MV-4-11 (cell line): ENCODE data around the gene GBP5.
A peak's percentile ranks its signal among the peaks of the same experiment; 100 is the strongest.
"Not testable (repeated sequence)": the region's sequence is repeated elsewhere in the genome, so short reads cannot be mapped to it uniquely, and the experiment has no call there.

Source experiments
- DNase-seq: peaks from one replicate; lab custom pipeline; 2025; lab: John Stamatoyannopoulos, UW

Gene GBP5, protein sequence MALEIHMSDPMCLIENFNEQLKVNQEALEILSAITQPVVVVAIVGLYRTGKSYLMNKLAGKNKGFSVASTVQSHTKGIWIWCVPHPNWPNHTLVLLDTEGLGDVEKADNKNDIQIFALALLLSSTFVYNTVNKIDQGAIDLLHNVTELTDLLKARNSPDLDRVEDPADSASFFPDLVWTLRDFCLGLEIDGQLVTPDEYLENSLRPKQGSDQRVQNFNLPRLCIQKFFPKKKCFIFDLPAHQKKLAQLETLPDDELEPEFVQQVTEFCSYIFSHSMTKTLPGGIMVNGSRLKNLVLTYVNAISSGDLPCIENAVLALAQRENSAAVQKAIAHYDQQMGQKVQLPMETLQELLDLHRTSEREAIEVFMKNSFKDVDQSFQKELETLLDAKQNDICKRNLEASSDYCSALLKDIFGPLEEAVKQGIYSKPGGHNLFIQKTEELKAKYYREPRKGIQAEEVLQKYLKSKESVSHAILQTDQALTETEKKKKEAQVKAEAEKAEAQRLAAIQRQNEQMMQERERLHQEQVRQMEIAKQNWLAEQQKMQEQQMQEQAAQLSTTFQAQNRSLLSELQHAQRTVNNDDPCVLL

DNA sequence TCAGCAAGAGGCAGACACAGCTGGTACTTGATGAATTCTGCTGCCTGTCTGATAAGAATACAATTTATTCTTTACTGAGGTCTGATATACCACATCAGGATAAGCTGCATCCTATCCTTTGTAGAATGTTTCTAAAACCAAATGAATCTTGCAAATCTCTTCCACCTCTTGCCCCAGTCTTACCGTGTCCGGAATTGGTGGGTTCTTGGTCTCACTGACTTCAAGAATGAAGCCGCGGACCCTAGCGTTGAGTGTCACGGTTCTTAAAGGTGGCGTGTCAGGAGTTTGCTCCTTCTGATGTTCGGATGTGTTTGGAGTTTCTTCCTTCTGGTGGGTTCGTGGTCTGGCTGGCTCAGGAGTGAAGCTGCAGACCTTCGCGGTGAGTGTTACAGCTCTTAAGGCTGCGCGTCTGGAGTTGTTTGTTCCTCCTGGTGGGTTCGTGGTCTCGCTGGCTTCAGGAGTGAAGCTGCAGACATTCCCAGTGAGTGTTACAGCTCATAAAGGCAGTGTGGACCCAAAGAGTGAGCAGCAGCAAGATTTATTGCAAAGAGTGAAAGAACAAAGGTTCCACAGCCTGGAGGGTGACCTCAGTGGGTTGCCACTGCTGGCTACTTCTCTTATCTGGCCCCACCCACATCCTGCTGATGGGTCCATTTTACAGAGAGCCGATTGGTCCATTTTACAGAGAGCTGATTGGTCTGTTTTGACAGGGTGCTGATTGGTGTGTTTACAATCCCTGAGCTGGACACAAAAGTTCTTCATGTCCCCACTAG is at the start of gene GBP5:
Gene GBP5 (minus strand): TSS at position 592 of the 773 bp plus-strand sequence. CDS start 3,305 bp downstream, outside the sequence.
- peak; percentile 57 for DNase-seq

DNA sequence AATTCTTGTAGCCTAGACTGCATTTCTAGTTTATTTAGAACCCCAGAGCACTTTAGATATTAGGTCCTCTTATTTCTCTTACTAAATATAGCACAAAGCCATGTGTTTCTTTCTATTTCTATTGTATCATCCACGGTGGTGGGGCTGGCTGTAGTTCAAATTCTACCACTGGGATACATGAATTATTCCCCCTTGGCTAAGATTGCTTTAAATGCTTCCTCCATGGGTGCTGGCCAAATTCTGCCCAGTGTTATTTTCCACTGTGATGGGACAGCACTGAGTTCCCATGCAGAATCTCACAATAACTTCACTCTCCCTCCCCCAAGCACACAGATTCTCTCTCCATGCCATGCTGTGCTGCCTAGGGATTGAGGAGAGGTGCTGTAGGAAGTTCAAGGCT is 49.7 kb upstream of the GBP5 start:
- no peak for DNase-seq

DNA sequence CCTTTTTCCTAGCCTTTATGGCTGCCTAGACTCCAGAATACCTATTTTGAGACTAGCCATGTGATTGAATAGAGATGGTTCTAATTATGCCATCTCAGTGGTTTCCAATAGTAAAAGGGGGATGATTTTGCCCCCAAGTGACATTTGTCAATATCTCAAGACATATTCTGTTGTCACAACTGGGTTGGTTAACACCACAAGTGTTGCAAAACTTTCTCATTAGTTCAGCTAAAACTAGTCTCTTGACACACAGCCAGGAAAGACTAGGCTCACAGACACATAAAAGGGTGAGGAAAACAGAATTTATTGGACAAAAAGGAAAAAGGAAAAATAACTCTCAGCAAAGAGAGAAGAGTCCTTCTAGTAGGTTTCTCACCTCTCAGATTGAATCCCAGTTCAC is 39.9 kb upstream of the GBP5 start:
- peak; percentile 71 for DNase-seq

DNA sequence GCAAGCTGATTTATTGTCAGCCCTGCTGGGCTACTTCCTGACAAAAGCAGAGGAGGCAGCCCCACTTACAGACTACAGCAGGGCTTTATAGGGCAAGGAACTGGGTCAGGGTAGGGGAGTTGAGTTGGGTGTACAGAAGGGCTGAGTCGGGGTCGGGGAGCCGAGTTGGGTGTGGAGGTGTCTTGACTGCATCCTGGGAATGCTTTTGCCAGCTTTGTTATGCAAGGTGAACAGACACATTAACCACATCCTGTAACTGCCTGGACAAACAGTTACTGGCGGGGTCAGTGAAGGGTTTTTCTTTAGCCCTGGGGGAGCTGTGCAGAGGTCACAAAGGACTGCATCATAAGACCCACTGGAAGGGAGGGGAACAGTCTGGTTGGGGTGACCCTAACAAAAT is 39.1 kb upstream of the GBP5 start:
- DNase-seq, result peak; percentile 62

DNA sequence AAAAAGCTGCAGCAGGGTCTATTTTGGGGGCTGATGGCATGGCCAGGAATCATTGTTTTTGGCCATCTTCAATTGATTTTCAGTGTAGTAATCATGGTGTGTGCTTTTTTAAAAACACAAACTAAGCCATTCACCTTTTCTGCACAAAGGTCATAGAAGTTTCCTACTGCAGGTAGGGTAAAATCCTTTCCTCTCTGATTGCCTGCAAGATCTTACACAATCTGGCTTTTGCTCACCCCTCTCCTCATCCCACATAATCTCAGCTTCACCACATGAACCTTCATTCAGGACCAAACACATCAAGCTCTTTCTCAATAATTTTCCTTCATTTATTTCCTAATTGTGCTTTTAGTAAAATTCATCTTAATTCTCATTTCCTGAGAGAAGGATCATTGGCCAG is 38.3 kb upstream of the GBP5 start:
- peak; percentile 30 for DNase-seq

DNA sequence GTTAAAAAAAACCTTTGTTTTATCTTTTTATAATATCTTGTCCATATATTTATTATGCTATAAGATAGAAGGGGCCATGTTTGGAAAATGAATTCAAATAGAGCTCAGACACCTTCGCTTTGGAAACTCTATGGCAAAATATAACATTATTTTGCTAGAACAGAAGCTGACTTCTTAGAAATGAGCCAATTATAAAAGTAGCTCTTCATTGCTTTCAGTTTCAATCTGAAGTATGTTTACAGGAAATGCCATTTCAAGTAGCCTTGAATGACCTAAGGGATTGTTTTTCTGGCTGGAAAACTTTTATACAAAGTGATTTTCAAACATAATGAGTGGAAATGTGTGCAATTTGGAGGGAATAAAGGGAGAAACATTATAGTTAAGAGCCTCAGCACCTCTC is 37.8 kb upstream of the GBP5 start:
- DNase-seq, result peak; percentile 18

DNA sequence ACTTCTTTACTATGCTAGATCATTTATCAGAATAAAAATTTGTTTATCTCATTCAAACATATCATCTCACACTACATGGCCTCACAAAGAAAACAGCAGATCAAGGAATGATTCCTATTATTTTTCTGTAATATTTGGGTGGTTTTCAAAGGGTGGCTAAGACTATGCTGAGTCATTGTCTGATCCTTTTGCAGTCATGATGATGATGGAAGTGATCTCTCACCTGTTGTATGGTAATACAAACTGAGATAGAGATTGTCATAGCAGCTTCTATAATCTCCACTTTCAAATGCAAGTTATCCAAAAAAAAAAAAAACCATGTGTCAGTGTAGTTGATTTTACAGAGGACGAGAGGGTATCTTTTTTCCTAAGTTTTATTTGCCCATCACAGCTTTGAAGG is 37.2 kb upstream of the GBP5 start:
- no peak for DNase-seq

DNA sequence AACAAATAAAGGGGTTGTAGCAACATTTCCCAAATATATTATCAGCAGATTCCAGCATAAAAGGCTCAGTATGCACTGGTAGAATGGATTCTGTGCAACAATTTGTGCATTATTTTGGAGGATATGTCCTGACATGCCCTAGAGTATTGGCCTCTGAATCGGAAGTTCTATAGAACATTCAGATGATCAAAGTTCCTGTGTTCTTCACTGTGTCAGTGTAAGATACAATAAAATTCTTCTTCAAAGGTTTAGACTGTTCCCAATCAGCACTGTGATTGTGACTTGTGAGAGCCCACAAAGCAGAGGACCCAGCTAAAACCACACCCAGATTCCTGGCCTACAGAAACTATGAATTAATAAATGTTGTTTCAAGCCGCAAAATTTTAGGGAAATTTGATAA is 33.6 kb upstream of the GBP5 start:
- no peak for DNase-seq

DNA sequence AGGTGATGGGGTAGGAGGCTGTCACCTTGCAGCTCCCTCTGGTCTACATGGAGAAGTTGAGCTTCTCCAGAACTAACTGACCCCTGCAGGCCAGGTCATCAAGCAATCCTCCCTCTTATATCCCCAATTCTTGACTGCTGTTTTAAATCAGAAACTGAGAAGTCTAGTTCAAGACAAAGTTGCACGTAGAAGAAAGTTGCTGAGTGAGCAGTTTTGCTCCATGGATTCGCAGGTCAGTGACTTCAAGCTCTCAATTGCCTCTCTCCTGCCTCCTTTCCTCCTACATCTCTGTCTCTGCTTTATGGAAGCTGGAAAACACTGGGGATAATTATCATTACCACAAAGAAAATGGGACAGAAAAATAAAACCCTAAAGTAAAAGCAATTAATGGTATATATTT is 32.8 kb upstream of the GBP5 start:
- DNase-seq, result no peak

DNA sequence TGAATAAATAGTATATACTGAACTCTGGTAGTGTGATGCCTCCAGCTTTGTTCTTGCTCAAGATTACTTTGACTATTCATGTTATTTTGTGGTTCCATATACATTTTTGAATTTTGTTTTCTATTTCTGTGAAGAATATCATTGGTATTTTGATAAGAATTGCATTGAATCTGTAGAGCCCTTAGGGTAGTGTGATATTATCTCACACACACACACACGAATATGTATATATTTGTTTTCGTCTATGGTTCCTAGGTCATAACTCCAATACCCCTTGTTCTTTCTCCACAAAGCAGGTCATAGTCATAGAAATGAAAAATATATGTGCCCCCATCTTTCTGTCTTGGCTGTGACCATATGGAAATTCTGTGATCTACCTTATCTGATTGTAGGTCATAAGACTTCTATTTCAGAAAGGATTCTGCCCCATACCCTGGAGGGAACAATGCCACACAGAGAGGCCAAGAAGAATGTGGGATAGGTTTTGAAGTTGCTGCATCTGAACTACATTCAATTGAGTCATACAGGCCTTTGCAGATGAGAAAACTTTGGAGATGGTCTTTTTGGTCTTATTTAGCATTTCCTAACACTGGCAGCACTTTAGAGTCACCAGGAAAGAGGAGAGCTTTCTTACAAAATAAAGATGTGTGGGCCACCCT is 32.0 kb upstream of the GBP5 start:
- DNase-seq, result no peak

DNA sequence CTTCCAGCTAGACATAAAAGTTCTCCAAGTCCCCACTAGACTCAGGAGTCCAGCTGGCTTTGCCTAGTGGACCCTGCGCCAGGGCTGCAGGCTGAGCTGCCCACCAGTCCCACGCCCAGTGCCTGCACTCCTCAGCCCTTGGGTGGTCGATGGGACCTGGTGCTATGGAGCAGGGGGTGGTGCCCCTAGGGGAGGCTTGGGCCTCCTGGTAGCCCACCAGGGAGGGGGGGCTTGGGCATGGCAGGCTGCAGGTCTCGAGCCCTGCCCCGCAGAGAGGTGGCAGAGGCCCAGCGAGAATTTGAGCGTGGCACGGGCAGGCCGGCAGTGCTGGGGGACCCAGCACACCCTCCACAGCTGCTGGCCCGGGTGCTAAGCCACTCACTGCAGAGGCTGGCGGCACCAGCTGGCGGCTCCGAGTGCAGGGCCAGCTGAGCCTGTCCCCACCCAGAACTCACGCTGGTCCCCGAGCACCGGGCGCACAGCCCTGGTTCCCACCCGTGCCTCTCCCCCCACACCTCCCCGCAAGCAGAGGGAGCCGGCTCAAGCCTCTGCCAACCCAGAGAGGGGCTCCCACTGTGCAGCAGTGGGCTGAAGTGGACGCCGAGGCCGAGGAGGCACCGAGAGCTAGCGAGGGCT is 30.2 kb upstream of the GBP5 start:
- DNase-seq, result no peak

DNA sequence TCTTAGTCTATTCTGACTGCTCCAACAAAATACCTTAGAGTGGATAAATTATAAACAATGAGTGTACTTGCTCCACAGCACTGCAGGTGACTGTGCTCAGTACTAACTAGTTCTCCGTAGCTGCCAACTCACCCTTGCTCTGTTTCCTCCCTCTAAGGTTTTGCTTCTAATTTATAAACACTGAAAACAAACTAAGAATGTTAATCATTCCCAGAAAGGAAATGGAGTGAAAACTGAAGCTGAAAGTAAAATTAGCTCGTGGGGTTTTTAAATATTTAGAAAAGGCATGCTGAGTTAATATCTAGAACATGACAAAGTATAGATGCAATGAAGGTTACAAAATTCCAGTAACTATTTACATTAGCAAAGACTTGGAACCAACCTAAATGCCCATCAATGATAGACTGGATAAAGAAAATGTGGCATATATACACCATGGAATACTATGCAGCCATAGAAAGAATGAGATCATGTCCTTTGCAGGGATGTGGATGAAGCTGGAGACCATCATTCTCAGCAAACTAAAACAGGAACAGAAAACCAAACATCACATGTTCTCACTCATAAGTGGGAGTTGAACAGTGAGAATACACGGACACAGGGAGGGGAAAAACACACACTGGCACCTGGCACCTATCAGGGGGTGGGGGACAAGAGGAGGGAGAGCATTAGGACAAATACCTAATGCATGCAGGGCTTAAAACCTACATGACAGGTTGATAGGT is 27.2 kb upstream of the GBP5 start:
- not testable (repeated sequence) for DNase-seq

DNA sequence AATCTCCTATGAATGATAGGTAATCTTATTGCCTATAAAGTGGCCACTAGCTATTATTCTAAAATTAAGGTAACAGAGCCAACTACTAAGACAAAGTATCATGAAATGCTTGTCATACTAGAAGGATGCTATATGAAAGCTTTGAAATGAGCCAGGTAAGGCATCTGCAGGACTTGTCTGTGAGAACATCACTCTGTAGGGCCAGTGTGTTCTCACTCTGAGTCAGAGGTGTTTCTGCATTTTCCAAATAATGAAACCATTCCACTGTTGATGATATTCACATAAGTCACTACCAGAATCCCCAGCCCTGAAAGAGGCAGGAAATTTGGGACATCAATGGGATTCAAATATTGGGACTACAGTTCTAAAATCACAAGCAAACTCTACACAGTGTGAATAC is 25.8 kb upstream of the GBP5 start:
- DNase-seq, result no peak

DNA sequence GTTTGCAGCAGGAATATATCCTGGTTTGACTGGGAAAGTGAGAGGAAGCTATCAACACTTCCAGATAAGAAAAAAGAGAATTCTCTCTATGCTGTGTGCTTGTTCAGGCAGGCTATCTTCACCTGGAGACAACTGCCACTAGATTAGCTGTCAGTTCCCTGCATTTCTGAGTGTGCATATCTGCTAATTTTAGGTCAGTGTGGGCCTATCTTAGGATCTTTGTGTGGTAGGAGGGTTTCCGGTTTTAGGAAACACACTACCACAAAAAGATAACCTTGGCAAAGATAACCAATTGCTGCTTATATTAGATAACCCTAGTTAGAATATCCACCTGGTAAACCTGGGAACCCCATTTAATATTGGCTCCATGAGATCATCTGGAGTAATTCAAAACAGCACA is 22.5 kb upstream of the GBP5 start:
- DNase-seq, result peak; percentile 42

DNA sequence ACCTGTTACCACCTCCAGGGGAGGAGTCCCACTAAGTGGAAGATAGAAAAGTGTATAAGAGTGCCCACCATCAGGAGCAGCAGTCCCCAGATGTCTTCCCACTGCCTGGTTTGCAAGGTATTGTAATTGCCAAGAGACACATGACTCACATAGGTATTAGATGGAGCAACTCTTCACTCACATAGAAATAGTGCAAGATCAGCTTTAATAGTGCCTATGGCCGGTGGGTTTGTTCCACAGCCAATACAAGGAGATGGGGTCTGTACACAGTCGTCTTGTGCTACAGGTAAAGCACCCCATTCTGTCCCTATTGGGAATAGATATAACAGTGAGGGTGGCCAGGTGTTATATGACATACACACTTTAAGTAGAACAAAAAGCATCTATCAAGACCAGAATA is 18.6 kb upstream of the GBP5 start:
- DNase-seq, result no peak

DNA sequence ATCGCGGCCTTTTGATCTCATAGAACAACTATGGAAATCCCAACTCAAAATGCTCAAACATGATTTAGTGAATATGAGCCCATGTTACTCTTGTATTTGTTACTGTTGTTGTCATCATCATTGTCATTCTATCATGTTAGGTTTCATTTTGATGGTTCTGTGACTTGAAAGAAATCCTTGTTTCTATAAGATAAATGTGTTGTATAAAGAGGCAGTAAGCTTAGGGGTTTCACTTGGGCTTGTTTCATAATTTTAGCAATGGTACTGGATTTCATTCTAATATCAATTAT is 15.3 kb upstream of the GBP5 start:
- no peak for DNase-seq

DNA sequence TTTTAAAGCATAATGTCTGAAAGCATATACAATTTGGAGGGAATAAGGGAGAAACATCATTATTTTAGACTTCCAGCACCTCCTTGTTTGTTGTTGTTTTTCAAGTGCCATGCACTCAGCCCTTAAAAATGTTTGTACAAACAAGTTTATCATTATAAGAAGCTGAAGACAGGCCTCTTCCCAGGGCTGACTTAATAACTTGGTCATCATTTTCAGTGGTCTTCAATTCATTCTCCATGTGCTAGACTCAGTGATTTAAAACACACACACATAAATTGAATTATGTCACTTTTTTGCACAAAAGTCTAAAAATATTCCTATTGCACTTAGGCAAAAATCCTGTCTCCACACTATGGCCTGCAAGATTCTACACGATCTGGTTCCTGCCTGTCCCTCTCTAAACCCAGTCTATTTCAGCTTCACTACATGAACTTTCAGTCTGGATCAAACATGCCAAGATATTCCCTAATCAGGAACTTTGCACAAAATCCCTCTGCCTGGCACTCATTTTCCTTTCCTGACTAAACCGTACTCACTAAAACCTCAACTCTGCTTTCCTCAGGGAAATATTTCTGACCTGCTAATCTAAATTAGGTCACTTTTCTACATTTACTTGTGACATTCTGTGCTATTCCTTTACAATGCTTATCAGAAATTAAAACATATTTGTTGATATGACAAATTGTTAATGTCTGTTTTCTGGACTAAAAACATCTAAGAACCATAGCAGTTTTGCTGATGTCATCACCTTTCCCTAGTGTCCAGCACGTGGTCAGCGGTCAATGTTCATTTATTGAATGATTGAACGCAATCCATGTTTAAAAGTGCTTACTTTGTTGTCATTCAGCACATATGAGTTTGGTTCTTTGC is 14.8 kb upstream of the GBP5 start:
- DNase-seq, result no peak

DNA sequence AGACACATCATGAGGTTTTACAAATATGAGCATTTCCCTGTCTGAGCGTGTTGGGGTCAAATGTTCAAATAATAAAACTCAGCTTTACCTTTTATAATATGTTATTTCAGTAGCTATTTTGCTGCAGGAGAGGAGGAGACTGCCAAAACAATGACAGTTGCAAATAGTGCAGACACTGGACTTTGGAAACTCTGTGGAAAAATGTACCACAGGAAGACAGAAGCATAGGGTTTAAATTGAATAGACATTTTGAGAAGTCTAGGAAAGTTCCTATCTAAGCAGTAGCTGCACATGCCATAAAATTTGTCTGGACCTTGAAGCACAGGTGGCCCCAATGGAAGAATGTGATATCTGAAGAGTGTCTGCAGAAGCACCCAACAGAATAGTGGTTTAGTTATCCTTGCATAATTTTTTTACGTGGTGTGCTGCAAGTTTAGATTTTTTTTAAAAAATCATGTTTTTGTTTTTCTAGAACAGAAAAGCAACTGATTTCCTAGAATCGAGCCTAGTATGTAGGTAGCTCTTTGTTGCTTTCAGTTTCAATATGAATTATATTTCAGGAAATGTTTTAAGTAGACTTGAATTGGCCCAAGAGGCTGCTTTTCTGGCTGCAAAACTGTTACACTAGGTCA is 14.0 kb upstream of the GBP5 start:
- peak; percentile 66 for DNase-seq

DNA sequence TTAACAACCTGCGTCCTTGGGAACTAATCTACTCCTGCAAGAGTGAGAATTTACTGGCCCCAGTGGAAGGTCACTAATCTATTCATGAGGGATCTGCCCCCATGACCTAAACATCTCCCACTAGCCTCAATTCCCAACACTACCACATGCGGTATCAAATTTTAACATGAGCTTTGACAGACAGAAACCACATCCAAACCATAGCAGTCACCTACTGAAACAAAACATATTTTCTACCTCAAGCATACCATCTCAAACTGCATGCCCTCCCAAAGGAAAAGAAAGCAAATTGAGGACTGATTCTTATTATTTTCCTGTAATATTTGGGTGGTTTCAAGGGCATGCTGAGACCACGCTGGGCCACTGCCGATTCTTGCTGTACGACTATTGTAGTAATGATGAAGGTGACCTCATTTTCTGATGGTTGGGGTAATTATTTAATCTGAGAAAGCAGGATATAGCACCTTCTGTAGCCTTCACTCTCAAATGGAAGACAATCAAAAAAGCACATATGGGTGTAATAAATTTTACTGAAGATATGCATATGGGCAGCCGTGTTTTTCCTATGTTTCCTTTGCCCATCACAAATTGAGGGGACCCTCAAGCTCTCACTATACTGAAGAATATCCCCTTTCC is 13.2 kb upstream of the GBP5 start:
- no peak for DNase-seq
